ENCODE measurements around the gene MAGT1.

DNA sequence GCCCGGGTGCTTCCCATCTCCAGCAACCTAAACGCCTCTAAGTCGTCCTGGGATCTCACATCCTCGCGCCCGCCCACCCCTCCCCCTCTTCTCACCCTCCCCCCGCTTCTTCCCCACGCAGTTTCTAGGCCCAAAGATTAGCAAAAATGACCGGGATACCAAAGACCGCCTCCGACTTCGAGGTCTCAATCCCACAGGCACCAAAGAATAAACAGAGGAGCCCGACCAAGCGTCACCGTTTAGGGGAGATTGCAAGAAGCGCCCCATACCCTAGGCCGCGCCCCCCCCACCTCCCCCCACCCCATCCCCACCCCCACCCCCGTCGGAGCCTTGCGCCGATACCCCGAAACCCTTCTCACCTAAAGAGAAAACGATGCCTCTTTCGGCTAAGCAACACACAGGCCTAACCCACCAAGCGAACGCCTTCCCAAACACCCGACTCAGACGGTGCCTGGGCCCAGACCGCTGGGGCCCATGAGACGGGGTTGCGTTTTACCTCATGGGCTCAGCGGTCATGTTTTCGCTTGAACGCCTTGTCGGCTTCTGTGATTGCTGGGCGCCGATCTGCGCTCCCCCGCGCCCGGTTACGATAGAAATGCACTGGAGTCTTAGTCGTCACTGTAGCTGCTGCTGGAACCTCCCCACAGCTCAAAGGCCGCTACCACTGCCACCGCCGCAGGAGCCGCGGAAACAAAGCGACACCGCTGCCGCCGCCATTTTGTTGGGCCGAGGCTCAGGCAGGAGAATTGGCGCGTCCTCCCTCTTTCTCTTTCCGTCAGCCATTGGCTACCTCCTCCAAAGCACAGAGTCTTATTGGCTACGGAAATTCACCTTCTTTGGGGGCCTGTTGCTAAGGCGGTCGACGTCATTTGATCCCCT, 109.5 kb downstream of the MAGT1 start, which contains the start of gene ATRX:
- peak; percentile 72 for TF ChIP-seq POLR2AphosphoS5 (IDR thresholded peaks at IDR 0.05; ENCODE audit: low read depth)
- TF ChIP-seq, protein P1, sequence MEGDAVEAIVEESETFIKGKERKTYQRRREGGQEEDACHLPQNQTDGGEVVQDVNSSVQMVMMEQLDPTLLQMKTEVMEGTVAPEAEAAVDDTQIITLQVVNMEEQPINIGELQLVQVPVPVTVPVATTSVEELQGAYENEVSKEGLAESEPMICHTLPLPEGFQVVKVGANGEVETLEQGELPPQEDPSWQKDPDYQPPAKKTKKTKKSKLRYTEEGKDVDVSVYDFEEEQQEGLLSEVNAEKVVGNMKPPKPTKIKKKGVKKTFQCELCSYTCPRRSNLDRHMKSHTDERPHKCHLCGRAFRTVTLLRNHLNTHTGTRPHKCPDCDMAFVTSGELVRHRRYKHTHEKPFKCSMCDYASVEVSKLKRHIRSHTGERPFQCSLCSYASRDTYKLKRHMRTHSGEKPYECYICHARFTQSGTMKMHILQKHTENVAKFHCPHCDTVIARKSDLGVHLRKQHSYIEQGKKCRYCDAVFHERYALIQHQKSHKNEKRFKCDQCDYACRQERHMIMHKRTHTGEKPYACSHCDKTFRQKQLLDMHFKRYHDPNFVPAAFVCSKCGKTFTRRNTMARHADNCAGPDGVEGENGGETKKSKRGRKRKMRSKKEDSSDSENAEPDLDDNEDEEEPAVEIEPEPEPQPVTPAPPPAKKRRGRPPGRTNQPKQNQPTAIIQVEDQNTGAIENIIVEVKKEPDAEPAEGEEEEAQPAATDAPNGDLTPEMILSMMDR (IDR thresholded peaks at IDR 0.05; ENCODE audit: insufficient read depth, low read length), result no peak
- TF ChIP-seq, protein P2, sequence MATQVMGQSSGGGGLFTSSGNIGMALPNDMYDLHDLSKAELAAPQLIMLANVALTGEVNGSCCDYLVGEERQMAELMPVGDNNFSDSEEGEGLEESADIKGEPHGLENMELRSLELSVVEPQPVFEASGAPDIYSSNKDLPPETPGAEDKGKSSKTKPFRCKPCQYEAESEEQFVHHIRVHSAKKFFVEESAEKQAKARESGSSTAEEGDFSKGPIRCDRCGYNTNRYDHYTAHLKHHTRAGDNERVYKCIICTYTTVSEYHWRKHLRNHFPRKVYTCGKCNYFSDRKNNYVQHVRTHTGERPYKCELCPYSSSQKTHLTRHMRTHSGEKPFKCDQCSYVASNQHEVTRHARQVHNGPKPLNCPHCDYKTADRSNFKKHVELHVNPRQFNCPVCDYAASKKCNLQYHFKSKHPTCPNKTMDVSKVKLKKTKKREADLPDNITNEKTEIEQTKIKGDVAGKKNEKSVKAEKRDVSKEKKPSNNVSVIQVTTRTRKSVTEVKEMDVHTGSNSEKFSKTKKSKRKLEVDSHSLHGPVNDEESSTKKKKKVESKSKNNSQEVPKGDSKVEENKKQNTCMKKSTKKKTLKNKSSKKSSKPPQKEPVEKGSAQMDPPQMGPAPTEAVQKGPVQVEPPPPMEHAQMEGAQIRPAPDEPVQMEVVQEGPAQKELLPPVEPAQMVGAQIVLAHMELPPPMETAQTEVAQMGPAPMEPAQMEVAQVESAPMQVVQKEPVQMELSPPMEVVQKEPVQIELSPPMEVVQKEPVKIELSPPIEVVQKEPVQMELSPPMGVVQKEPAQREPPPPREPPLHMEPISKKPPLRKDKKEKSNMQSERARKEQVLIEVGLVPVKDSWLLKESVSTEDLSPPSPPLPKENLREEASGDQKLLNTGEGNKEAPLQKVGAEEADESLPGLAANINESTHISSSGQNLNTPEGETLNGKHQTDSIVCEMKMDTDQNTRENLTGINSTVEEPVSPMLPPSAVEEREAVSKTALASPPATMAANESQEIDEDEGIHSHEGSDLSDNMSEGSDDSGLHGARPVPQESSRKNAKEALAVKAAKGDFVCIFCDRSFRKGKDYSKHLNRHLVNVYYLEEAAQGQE (IDR thresholded peaks at IDR 0.05; ENCODE audit: insufficient replicate concordance, low read depth), result peak; percentile 68

All from HL-60 (cell line).